OCI-LY3 (cell line): ENCODE results near the gene CANX.
"Not testable (repeated sequence)": the region's sequence is repeated elsewhere in the genome, so short reads cannot be mapped to it uniquely, and the experiment has no call there.

ENCODE experiments used
- H2AFZ ChIP-seq: fragments of 200-600, 300-600 bp; shearing (Covaris generic); 2 replicates; pipeline ENCODE4 v1.6.0; 2014; ENCODE audit warnings: antibody characterized with exemption, low read depth, low read length
- H3K27ac ChIP-seq: fragments of 200-600, 300-600 bp; sonication (generic); 2 replicates; pipeline ENCODE4 v1.5.1; 2014; ENCODE audit warnings: mild to moderate bottlenecking, low read length, moderate library complexity, mixed read lengths
- H3K27me3 ChIP-seq: fragments of 200-600, 300-600 bp; sonication (generic); 2 replicates; pipeline ENCODE4 v1.6.1; 2014; ENCODE audit warnings: low read depth, low read length, mixed read lengths
- H3K36me3 ChIP-seq: fragments of 200-600, 300-600 bp; sonication (generic); replicated peaks from 2 replicates; pipeline ENCODE3; 2014; ENCODE audit warnings: low read depth, low read length, mixed read lengths
- H3K4me1 ChIP-seq: fragments of 300-600, 200-600 bp; sonication (generic); 2 replicates; pipeline ENCODE4 v1.6.1; 2014; ENCODE audit warnings: low read length, mixed read lengths
- H3K4me2 ChIP-seq: fragments of 200-600, 300-600 bp; sonication (generic); 2 replicates; pipeline ENCODE4 v1.6.1; 2014; ENCODE audit warnings: low read length, mixed read lengths
- H3K4me3 ChIP-seq: fragments of 300-600, 200-600 bp; sonication (generic); 2 replicates; pipeline ENCODE4 v1.5.1; 2014; ENCODE audit warnings: antibody characterized with exemption, mild to moderate bottlenecking, low read length, moderate library complexity
- H3K79me2 ChIP-seq: fragments of 300-600, 200-600 bp; shearing (Covaris generic); 2 replicates; pipeline ENCODE4 v1.6.1; 2014; ENCODE audit warnings: mild to moderate bottlenecking, low read length, mixed read lengths
- H3K9ac ChIP-seq: fragments of 300-600, 200-600 bp; shearing (Covaris generic); 2 replicates; pipeline ENCODE4 v1.6.0; 2014; ENCODE audit warnings: mild to moderate bottlenecking, low read length, moderate library complexity
- H3K9me3 ChIP-seq: fragments of 200-600, 300-600 bp; shearing (Covaris generic); 2 replicates; pipeline ENCODE4 v1.6.1; 2014; ENCODE audit warnings: low read length, mixed read lengths; ENCODE audit not compliant: insufficient read depth
- H4K20me1 ChIP-seq: fragments of 200-600, 300-600 bp; sonication (generic); 2 replicates; pipeline ENCODE4 v1.6.1; 2016; ENCODE audit warnings: low read length, mixed read lengths; ENCODE audit not compliant: insufficient read depth
- EZH2phosphoT487 ChIP-seq: fragments of 200-600 bp; shearing (Covaris generic); IDR thresholded peaks from 2 replicates; pipeline ENCODE4 v1.6.1; 2018; ENCODE audit warnings: antibody characterized with exemption, mixed run types, low read depth
- TF ChIP-seq, protein P1 (sequence below): fragments of 200-600, 300-600 bp; sonication (generic); IDR thresholded peaks from 2 replicates; pipeline ENCODE4 v1.5.1; 2014; ENCODE audit warnings: antibody characterized with exemption, low read length, low read depth

CANX gene

DNA sequence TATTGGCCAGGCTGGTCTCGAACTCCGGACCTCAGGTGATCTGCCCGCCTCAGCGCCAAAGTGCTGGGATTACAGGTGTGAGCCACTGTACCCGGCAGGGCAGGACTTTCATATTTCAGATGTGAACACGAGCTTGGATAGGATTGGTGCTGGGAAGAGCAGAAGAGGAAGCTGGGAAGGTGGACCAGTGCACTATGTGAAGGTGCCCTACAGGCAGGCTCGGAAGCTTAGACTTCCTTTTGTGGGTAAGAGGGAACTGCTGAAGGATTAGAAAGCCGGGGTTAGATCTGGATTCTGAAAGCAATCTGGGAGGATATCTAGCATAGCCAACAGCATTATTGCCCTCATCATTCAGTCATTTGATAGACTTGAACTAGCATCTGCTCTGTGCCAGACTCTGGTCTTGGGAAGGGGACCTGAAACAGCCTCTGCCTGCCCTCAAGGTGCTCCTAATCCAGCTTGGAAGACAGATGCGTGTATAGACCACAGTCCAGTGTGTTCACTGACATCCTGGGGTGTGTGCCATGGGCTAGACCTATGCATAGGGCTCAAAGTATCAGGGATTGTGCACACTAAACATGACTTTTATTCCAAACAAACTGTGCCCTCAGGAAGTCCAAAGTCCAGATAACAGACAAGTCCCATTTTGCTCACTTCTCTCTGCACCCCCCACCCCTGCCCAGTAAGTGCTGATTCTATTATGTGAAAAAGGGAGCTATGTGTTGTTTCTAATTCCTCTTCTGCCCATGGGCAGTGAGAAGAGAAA, 18.6 kb upstream of the CANX start:
- TF ChIP-seq EZH2phosphoT487, result no peak
- TF ChIP-seq, protein P1, sequence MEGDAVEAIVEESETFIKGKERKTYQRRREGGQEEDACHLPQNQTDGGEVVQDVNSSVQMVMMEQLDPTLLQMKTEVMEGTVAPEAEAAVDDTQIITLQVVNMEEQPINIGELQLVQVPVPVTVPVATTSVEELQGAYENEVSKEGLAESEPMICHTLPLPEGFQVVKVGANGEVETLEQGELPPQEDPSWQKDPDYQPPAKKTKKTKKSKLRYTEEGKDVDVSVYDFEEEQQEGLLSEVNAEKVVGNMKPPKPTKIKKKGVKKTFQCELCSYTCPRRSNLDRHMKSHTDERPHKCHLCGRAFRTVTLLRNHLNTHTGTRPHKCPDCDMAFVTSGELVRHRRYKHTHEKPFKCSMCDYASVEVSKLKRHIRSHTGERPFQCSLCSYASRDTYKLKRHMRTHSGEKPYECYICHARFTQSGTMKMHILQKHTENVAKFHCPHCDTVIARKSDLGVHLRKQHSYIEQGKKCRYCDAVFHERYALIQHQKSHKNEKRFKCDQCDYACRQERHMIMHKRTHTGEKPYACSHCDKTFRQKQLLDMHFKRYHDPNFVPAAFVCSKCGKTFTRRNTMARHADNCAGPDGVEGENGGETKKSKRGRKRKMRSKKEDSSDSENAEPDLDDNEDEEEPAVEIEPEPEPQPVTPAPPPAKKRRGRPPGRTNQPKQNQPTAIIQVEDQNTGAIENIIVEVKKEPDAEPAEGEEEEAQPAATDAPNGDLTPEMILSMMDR, result no peak
- H2AFZ ChIP-seq, result no peak overlapping the region

DNA sequence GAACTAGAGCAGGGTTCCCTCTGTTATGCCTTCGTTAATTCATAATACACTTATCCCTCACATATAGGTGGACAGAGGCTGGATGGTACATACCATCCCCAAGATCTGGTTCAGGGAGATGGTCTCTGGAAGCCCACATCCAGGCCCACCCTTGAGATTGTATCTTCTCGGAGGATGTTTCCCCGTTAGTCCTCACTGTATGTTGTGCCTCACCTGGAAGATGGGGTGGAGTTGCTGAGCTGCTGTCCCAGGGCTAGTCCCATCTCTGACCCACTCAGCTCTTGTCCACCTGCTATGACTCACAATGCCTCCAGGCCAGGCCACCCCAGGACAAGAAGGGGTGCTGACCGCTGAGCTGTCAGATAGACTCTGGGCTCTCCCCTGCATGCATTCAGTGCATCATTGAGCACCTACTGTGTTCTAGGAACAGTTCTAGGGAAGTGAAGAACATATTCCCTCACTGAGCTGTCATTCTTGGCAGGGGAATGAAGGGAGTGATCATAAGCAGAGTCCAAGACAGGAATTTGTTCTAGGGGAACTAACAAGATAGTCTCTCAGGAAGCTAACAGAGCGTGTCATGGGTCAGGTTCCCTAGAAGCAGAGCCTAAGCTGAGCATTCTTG, 17.9 kb upstream of the CANX start, which contains the start of gene CBY3:
CBY3 (minus strand) TSS at position 255 of the 622 bp plus-strand sequence; CDS start at position 139, 116 bp downstream.
- Histone ChIP-seq H3K4me1 (peaks cover 13% of the 10 kb centered on the region), H3K9me3 (no peaks in the 10 kb centered on the region), H3K79me2 (peaks cover 27% of the 10 kb centered on the region), H4K20me1 (no peaks in the 10 kb centered on the region), H3K9ac (no peak within 1 kb of the TSS), H3K36me3 (peaks cover 2% of the 10 kb centered on the region), H3K4me2 (no peak within 1 kb of the TSS), H2AFZ (no peak within 1 kb of the TSS), H3K27ac (no peak within 1 kb of the TSS), H3K27me3 (no peaks in the 10 kb centered on the region), H3K4me3 (no peak within 1 kb of the TSS)
- TF ChIP-seq EZH2phosphoT487, result no peak
- TF ChIP-seq, protein P1, result no peak

More for the DNA sequence above, 18.6 kb upstream of the CANX start:
- Histone ChIP-seq H3K4me3 (no peak overlapping the region), H4K20me1 (no peaks in the 10 kb centered on the region), H3K4me1 (peaks cover 13% of the 10 kb centered on the region), H3K4me2 (no peak overlapping the region), H3K27ac (no peak overlapping the region), H3K9me3 (no peaks in the 10 kb centered on the region), H3K27me3 (no peaks in the 10 kb centered on the region), H3K36me3 (peaks cover 3% of the 10 kb centered on the region), H3K79me2 (peaks cover 27% of the 10 kb centered on the region), H3K9ac (no peak overlapping the region)

DNA sequence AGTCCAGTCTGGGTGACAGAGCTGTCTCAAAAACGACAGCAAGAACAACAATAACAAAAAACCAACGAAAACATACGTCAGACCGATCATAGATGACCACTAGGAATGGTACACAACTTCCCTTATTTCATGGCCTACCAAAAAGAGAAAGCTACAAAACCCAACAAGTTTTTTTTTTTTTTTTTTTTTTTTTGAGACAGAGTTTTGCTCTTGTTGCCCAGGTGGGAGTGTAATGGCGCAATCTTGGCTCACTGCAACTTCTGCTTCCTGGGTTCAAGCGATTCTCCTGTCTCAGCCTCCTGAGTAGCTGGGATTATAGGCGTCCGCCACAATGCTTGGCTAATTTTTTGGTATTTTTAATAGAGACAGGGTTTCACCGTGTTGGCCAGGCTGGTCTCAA, 9.6 kb upstream of the CANX start:
- not testable (repeated sequence) for H3K9ac ChIP-seq, H2AFZ ChIP-seq, H3K27ac ChIP-seq, H3K79me2 ChIP-seq, H3K4me3 ChIP-seq, H3K27me3 ChIP-seq, H3K9me3 ChIP-seq, H3K4me2 ChIP-seq, H3K4me1 ChIP-seq, H3K36me3 ChIP-seq, H4K20me1 ChIP-seq

DNA sequence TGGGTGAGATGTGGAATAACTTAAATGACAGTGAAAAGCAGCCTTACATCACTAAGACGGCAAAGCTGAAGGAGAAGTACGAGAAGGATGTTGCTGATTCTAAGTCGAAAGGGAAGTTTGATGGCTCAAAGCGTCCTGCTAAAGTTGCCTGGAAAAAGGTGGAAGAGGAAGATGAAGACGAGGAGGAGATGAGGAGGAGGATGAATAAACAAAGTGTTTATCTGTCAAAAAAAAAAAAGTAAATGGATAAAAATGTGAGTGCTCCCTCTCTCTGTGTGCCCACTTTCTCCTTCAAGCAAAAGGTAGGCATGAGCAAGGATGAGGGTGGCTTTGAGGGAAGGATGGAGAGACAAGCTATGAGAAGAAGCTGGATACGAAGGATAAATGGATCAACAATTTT, 4.2 kb upstream of the CANX start:
- H3K9me3 ChIP-seq, result no peaks in the 10 kb centered on the region
- peaks cover 6% of the 10 kb centered on the region for H3K4me1 ChIP-seq
- H3K27me3 ChIP-seq, result no peaks in the 10 kb centered on the region
- no peak overlapping the region for H3K4me2 ChIP-seq
- no peaks in the 10 kb centered on the region for H3K36me3 ChIP-seq
- peaks cover 20% of the 10 kb centered on the region for H3K79me2 ChIP-seq
- no peak for TF ChIP-seq EZH2phosphoT487
- TF ChIP-seq, protein P1, result no peak
- no peak overlapping the region for H2AFZ ChIP-seq
- H4K20me1 ChIP-seq, result no peaks in the 10 kb centered on the region
- H3K27ac ChIP-seq, result no peak overlapping the region
- H3K4me3 ChIP-seq, result no peak overlapping the region
- H3K9ac ChIP-seq, result no peak overlapping the region
